Activated CD4-positive, alpha-beta T cell treated with anti-CD3 and anti-CD28 coated beads, Interleukin-2, amount 10 ng/mL, durations not matched to agents 24 days and 14 days (primary cell): ENCODE data around the gene COL18A1. TPM values are rescaled to one million over a fixed set of nuclear protein-coding genes. Genes with fewer than 3 reads are reported as not detected.

Experiments
- DNase-seq: peaks from one replicate; pipeline ENCODE4 v3.0.0; 2022
- H3K27ac Mint-ChIP-seq: one replicate; pipeline ENCODE4 v1.8.0; 2022; ENCODE audit warnings: mild to moderate bottlenecking, mixed read lengths
- H3K27me3 Mint-ChIP-seq: one replicate; pipeline ENCODE4 v1.8.0; 2022; ENCODE audit warnings: mixed read lengths
- H3K36me3 Mint-ChIP-seq: one replicate; pipeline ENCODE4 v1.8.0; 2022; ENCODE audit warnings: low read depth, mild to moderate bottlenecking, mixed read lengths
- H3K4me1 Mint-ChIP-seq: one replicate; pipeline ENCODE4 v1.8.0; 2021; ENCODE audit warnings: mixed read lengths
- H3K4me3 Mint-ChIP-seq: one replicate; pipeline ENCODE4 v1.8.0; 2022; ENCODE audit warnings: mild to moderate bottlenecking, moderate library complexity, mixed read lengths
- H3K9me3 Mint-ChIP-seq: one replicate; pipeline ENCODE4 v1.8.0; 2021; ENCODE audit warnings: mixed read lengths
- intact Hi-C: fragments of 100-400 bp; cut with micrococcal nuclease; formaldehyde crosslinking; loops from one replicate; pipeline ENCODE4 v1.15.1; 2023
- total RNA-seq: library from RNA; stranded (reverse); gene quantifications from 2 replicates; pipeline ENCODE4 v1.2.3, GENCODE V29; 2022

Gene COL18A1
- total RNA-seq, 1 donor from 2014 or later: 3.2 TPM

GRCh38 chr21:45514311-45515021 lies 109.5 kb downstream of the COL18A1 start:
- Mint-ChIP-seq H3K27ac (no peak overlapping the region), H3K4me1 (peaks cover 14% of the 10 kb centered on the region), H3K4me3 (no peak overlapping the region), H3K9me3 (peaks cover 10% of the 10 kb centered on the region), H3K36me3 (peaks cover 37% of the 10 kb centered on the region), H3K27me3 (no peaks in the 10 kb centered on the region)
- DNase-seq: no peak
- intact Hi-C loops: no loop called here

GRCh38 chr21:45515241-45516061 lies 110.5 kb downstream of the COL18A1 start:
- intact Hi-C loops: no loop called here

GRCh38 chr21:45516071-45516670 lies 111.2 kb downstream of the COL18A1 start:
- intact Hi-C loops: no loop called here
- H3K27me3 Mint-ChIP-seq: no peaks in the 10 kb centered on the region
- peaks cover 14% of the 10 kb centered on the region for H3K4me1 Mint-ChIP-seq
- H3K4me3 Mint-ChIP-seq: no peak overlapping the region
- DNase-seq: no peak
- H3K27ac Mint-ChIP-seq: no peak overlapping the region
- H3K36me3 Mint-ChIP-seq: peaks cover 54% of the 10 kb centered on the region
- peaks cover 19% of the 10 kb centered on the region for H3K9me3 Mint-ChIP-seq

More at GRCh38 chr21:45515241-45516061, 110.5 kb downstream of the COL18A1 start:
- DNase-seq: no peak
- H3K36me3 Mint-ChIP-seq: peaks cover 47% of the 10 kb centered on the region
- peaks cover 18% of the 10 kb centered on the region for H3K9me3 Mint-ChIP-seq
- H3K4me3 Mint-ChIP-seq: no peak overlapping the region
- no peaks in the 10 kb centered on the region for H3K27me3 Mint-ChIP-seq
- H3K27ac Mint-ChIP-seq: no peak overlapping the region
- H3K4me1 Mint-ChIP-seq: peaks cover 14% of the 10 kb centered on the region

- H3K4me3 Mint-ChIP-seq: no peak overlapping the region
- no peak overlapping the region for H3K27ac Mint-ChIP-seq
- peaks cover 14% of the 10 kb centered on the region for H3K4me1 Mint-ChIP-seq
- H3K9me3 Mint-ChIP-seq: peaks cover 23% of the 10 kb centered on the region
- no peaks in the 10 kb centered on the region for H3K27me3 Mint-ChIP-seq
- peaks cover 60% of the 10 kb centered on the region for H3K36me3 Mint-ChIP-seq
- DNase-seq: no peak
- intact Hi-C loops: no loop called here
Observed at GRCh38 chr21:45516671-45517151, 111.7 kb downstream of the COL18A1 start.

- Mint-ChIP-seq H3K4me3 (peak overlapping the region; percentile 57), H3K9me3 (peaks cover 24% of the 10 kb centered on the region), H3K27me3 (no peaks in the 10 kb centered on the region), H3K36me3 (peaks cover 67% of the 10 kb centered on the region), H3K27ac (peak overlapping the region; percentile 79), H3K4me1 (peaks cover 14% of the 10 kb centered on the region)
- peak; percentile 72 for DNase-seq
- intact Hi-C loops: no loop called here
Observed at GRCh38 chr21:45517249-45518065, 112.5 kb downstream of the COL18A1 start.

GRCh38 chr21:45518742-45519141 lies 113.8 kb downstream of the COL18A1 start:
- no peak for DNase-seq
- Mint-ChIP-seq H3K27ac (no peak overlapping the region), H3K27me3 (no peaks in the 10 kb centered on the region), H3K9me3 (peaks cover 26% of the 10 kb centered on the region), H3K4me3 (no peak overlapping the region), H3K4me1 (peaks cover 14% of the 10 kb centered on the region), H3K36me3 (peaks cover 77% of the 10 kb centered on the region)
- intact Hi-C loops: no loop called here

- Mint-ChIP-seq H3K4me3 (no peak overlapping the region), H3K27me3 (no peaks in the 10 kb centered on the region), H3K36me3 (peaks cover 74% of the 10 kb centered on the region), H3K9me3 (peaks cover 26% of the 10 kb centered on the region), H3K27ac (no peak overlapping the region), H3K4me1 (peaks cover 12% of the 10 kb centered on the region)
- intact Hi-C loops: no loop called here
- no peak for DNase-seq
Observed at GRCh38 chr21:45519182-45519581, 114.2 kb downstream of the COL18A1 start.

GRCh38 chr21:45521241-45521640 lies 116.3 kb downstream of the COL18A1 start:
- Mint-ChIP-seq H3K9me3 (peaks cover 26% of the 10 kb centered on the region), H3K4me3 (no peak overlapping the region), H3K36me3 (peaks cover 78% of the 10 kb centered on the region), H3K4me1 (peaks cover 12% of the 10 kb centered on the region), H3K27me3 (no peaks in the 10 kb centered on the region), H3K27ac (no peak overlapping the region)
- DNase-seq: no peak
- intact Hi-C loops: no loop called here

- peaks cover 26% of the 10 kb centered on the region for H3K9me3 Mint-ChIP-seq
- intact Hi-C loops: no loop called here
- no peak overlapping the region for H3K27ac Mint-ChIP-seq
- no peak overlapping the region for H3K4me3 Mint-ChIP-seq
- H3K36me3 Mint-ChIP-seq: peaks cover 76% of the 10 kb centered on the region
- H3K4me1 Mint-ChIP-seq: peaks cover 10% of the 10 kb centered on the region
- no peak for DNase-seq
- no peaks in the 10 kb centered on the region for H3K27me3 Mint-ChIP-seq
Observed at GRCh38 chr21:45522381-45522780, 117.4 kb downstream of the COL18A1 start.

- no peaks in the 10 kb centered on the region for H3K27me3 Mint-ChIP-seq
- H3K4me1 Mint-ChIP-seq: peaks cover 7% of the 10 kb centered on the region
- no peak for DNase-seq
- H3K4me3 Mint-ChIP-seq: no peak overlapping the region
- H3K36me3 Mint-ChIP-seq: peaks cover 74% of the 10 kb centered on the region
- intact Hi-C loops: no loop called here
- peaks cover 23% of the 10 kb centered on the region for H3K9me3 Mint-ChIP-seq
- H3K27ac Mint-ChIP-seq: no peak overlapping the region
Observed at GRCh38 chr21:45522986-45523385, 118.0 kb downstream of the COL18A1 start.

GRCh38 chr21:45523411-45524101 lies 118.6 kb downstream of the COL18A1 start:
- no peak for DNase-seq
- no peak overlapping the region for H3K27ac Mint-ChIP-seq
- no peaks in the 10 kb centered on the region for H3K27me3 Mint-ChIP-seq
- peaks cover 2% of the 10 kb centered on the region for H3K4me1 Mint-ChIP-seq
- peaks cover 71% of the 10 kb centered on the region for H3K36me3 Mint-ChIP-seq
- intact Hi-C loops: no loop called here
- no peak overlapping the region for H3K4me3 Mint-ChIP-seq
- peaks cover 21% of the 10 kb centered on the region for H3K9me3 Mint-ChIP-seq

- H3K27me3 Mint-ChIP-seq: no peaks in the 10 kb centered on the region
- H3K27ac Mint-ChIP-seq: no peak overlapping the region
- DNase-seq: no peak
- H3K9me3 Mint-ChIP-seq: peaks cover 14% of the 10 kb centered on the region
- no peak overlapping the region for H3K4me3 Mint-ChIP-seq
- peaks cover 59% of the 10 kb centered on the region for H3K36me3 Mint-ChIP-seq
- intact Hi-C loops: no loop called here
- no peaks in the 10 kb centered on the region for H3K4me1 Mint-ChIP-seq
Observed at GRCh38 chr21:45524756-45525152, 119.8 kb downstream of the COL18A1 start.
